ENCODE measurements around the gene RBFOX2. TPM values are rescaled to one million over a fixed set of nuclear protein-coding genes. Genes with fewer than 3 reads are reported as not detected.
"Not testable (repeated sequence)": the region's sequence is repeated elsewhere in the genome, so short reads cannot be mapped to it uniquely, and the experiment has no call there.

RBFOX2 gene
- total and polyA plus RNA-seq, 10 of the 15 experiments (the other 5 are each of a cell fraction or from before 2014, with no cell fraction given): 0.01 to 2.7 (median 0.17) TPM; not detected in 4

- no peak for TF ChIP-seq CTCF (IDR thresholded peaks at IDR 0.05 in 2 of 3, conservative IDR thresholded peaks at IDR 0.05 in 1 of 3; ENCODE audit: control insufficient read depth in 2 of 3, extremely low read depth in 1 of 3, insufficient read depth in 1 of 3, low read depth in 3 of 3, low read length in 3 of 3)
Observed at GRCh38 chr22:36055376-36056295, 27.0 kb upstream of the RBFOX2 start (continued).

GRCh38 chr22:36054446-36054845 is 25.8 kb upstream of the RBFOX2 start:
- RAD21 ChIA-PET (ENCODE audit: unreplicated experiment); intact Hi-C loops (cut with micrococcal nuclease; ENCODE audit: unreplicated experiment); H3K9me3 ChIP-seq (replicated peaks; ENCODE audit: control insufficient read depth, insufficient read depth, low read length); in situ Hi-C loops (cut with MboI); H3K4me3 ChIP-seq; H3K9ac ChIP-seq (ENCODE audit: control insufficient read depth, insufficient read depth, low read length); H3K4me2 ChIP-seq (ENCODE audit: control insufficient read depth, insufficient read depth); ATAC-seq; FAIRE-seq; H3K79me2 ChIP-seq (ENCODE audit: control insufficient read depth, insufficient read depth, low read length); H3K27ac ChIP-seq (ENCODE audit: control insufficient read depth, insufficient read depth); H3K4me1 ChIP-seq (ENCODE audit: control insufficient read depth, insufficient read depth, low read length); POLR2A ChIA-PET; H2AFZ ChIP-seq (ENCODE audit: control insufficient read depth, low read depth, low read length); BruUV-seq (replicated peaks); H3K27me3 ChIP-seq (replicated peaks in 1 of 2; ENCODE audit: control insufficient read depth in 2 of 2, insufficient read depth in 2 of 2, low read length in 1 of 2); H3K36me3 ChIP-seq (ENCODE audit: control insufficient read depth in 2 of 2, insufficient read depth in 2 of 2, low read length in 1 of 2); H4K20me1 ChIP-seq (ENCODE audit: control insufficient read depth, insufficient read depth); DNase-seq (ENCODE audit: low read depth, low spot score); SMC1A ChIA-PET (ENCODE audit: uncharacterized antibody, unreplicated experiment): not testable (repeated sequence)
- CTCF ChIA-PET: interaction anchor here (0.7 to 4.6 kb wide), 2 partner anchors 11 to 592 kb away, joined by 3 to 35 read pairs; no protein-coding TSS in a partner anchor
- WGBS (ENCODE audit: insufficient coverage, insufficient replicate concordance, low lambda C conversion rate, missing lambda C conversion rate): 39% methylated on average over 10 of the region's 10 CpGs

Measured in GM12878 (cell line).